Measurements from ENCODE around the gene SOAT1. TPM values are rescaled to one million over a fixed set of nuclear protein-coding genes. Genes with fewer than 3 reads are reported as not detected.

Gene SOAT1
- total and polyA plus RNA-seq, 2 of the 4 experiments (the other 2 are of a cell fraction) = 19.5 to 19.8 TPM

DNA sequence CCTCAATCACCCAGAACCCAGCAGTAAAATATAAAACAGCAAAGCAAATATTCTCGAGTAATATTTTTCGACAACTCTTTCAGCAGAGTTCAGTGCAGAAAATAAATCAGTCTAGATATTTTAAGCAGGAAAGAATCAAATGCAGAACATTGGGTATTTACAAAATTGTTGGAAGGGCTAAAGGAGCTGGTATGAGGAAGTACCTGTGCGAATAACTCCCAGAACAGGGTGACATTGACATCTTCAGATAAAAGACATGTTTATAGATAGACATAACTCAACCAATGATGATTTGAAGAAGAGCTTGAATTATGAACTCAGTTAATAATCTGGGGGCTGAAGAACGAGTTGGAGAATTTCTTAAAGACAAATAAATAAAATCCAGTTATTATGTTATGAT lies 78.6 kb downstream of the SOAT1 start (continued):
- TF ChIP-seq, protein P1, sequence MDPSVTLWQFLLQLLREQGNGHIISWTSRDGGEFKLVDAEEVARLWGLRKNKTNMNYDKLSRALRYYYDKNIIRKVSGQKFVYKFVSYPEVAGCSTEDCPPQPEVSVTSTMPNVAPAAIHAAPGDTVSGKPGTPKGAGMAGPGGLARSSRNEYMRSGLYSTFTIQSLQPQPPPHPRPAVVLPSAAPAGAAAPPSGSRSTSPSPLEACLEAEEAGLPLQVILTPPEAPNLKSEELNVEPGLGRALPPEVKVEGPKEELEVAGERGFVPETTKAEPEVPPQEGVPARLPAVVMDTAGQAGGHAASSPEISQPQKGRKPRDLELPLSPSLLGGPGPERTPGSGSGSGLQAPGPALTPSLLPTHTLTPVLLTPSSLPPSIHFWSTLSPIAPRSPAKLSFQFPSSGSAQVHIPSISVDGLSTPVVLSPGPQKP (IDR thresholded peaks at IDR 0.05; ENCODE audit: borderline replicate concordance, low read depth, low read length) = no peak

DNA sequence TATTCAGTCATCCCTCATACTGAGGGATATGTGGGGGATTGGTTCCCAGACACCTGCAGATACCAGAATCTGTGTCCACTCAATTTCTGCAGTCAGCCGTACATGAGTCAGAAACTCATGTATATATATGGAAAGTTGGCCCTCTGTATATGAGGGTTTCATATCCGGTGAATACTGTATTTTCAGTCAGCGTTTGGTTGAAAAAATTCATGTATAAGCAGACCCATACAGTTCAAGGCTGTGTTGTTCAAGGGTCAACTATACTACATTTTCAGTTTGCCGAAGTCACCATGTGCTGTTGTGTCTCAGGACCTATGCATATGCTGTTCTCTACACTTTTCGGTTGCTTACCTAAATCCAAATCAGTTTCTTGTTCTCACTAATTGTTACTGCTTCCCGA lies 82.6 kb downstream of the SOAT1 start:
- CTCF ChIA-PET = interaction anchor here (0.9 to 1.2 kb wide), 2 partner anchors 113 to 125 kb away, joined by 3 read pairs; no protein-coding TSS in a partner anchor

More for the DNA sequence above, 82.6 kb downstream of the SOAT1 start:
- POLR2A ChIA-PET (ENCODE audit: unreplicated experiment) = no interaction called here
- Histone ChIP-seq H3K27ac (ENCODE audit: insufficient read depth, low read length) (no peak overlapping the region), H4K20me1 (ENCODE audit: insufficient read depth, low read length) (no peaks in the 10 kb centered on the region), H3K14ac (replicated peaks; ENCODE audit: low read depth, low read length) (no peak overlapping the region), H3K9me3 (ENCODE audit: control insufficient read depth, insufficient read depth, low read length) (no peaks in the 10 kb centered on the region), H4K5ac (ENCODE audit: low read depth, low read length) (no peak overlapping the region), H3K4me1 (ENCODE audit: control insufficient read depth, insufficient read depth, low read length) (no peaks in the 10 kb centered on the region), H2BK5ac (ENCODE audit: low read depth, low read length, poor library complexity, severe bottlenecking) (no peak overlapping the region), H2AK9ac (replicated peaks; ENCODE audit: low read depth, low read length, poor library complexity) (no peak overlapping the region), H3K4me2 (ENCODE audit: low read depth, low read length) (no peak overlapping the region), H2AFZ (replicated peaks; ENCODE audit: low read length, poor library complexity) (no peak overlapping the region), H4K91ac (ENCODE audit: insufficient read depth, low read depth, low read length) (no peak overlapping the region), H3K4me3 (ENCODE audit: insufficient read depth, low read depth, low read length) (no peak overlapping the region), H2BK15ac (ENCODE audit: low read depth, low read length) (no peak overlapping the region), H2BK120ac (ENCODE audit: low read depth, low read length) (no peak overlapping the region), H3K36me3 (ENCODE audit: control insufficient read depth, insufficient read depth, low read length) (no peaks in the 10 kb centered on the region), H3K18ac (ENCODE audit: low read depth, low read length) (no peak overlapping the region), H3K23ac (ENCODE audit: low read depth, low read length) (no peak overlapping the region; the same call in 1 of the 2 replicates), H3K9ac (ENCODE audit: low read depth, low read length) (no peak overlapping the region), H2BK20ac (ENCODE audit: low read depth, low read length) (no peak overlapping the region), H4K8ac (ENCODE audit: low read depth in 2 of 2, low read length in 2 of 2) (no peak overlapping the region), H3K79me1 (ENCODE audit: low read depth in 1 of 2, low read length in 2 of 2) (no peaks in the 10 kb centered on the region), H3K4ac (ENCODE audit: low read depth, low read length) (no peak overlapping the region), H3K9me1 (ENCODE audit: insufficient read depth, low read length) (no peaks in the 10 kb centered on the region), H3K27me3 (ENCODE audit: control insufficient read depth, insufficient read depth, low read length) (peaks cover 2% of the 10 kb centered on the region), H3K56ac (ENCODE audit: extremely low read depth, insufficient read depth, low read length) (no peak overlapping the region), H2AK5ac (ENCODE audit: low read depth, low read length) (no peak overlapping the region)
- DNase-seq (no peak), ATAC-seq (ENCODE audit: low read depth) (no peak)
- no TSS peak for BruUV-seq (replicated peaks)
- in situ Hi-C loops (cut with MboI; ENCODE audit: low sequenced_read_pairs) (no loop called here), dilution Hi-C loops (cut with HindIII; ENCODE audit: low sequenced_read_pairs, unreplicated experiment) (no loop called here), intact Hi-C loops (cut with micrococcal nuclease) (no loop called here)
- no CpG with 5 or more reads among the region's 6 CpGs for WGBS, 2 experiments (ENCODE audit: extremely low coverage in 2 of 2, insufficient read length in 1 of 2)
- TF ChIP-seq NFE2L2 (IDR thresholded peaks at IDR 0.05; ENCODE audit: low read depth, low read length) = no peak
- TF ChIP-seq, protein P2, sequence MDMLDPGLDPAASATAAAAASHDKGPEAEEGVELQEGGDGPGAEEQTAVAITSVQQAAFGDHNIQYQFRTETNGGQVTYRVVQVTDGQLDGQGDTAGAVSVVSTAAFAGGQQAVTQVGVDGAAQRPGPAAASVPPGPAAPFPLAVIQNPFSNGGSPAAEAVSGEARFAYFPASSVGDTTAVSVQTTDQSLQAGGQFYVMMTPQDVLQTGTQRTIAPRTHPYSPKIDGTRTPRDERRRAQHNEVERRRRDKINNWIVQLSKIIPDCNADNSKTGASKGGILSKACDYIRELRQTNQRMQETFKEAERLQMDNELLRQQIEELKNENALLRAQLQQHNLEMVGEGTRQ (IDR thresholded peaks at IDR 0.05; ENCODE audit: low read depth, low read length) = no peak
- TF ChIP-seq BHLHE40 (IDR thresholded peaks at IDR 0.05; ENCODE audit: low read depth, low read length) = no peak
- no peak for TF ChIP-seq MXI1 (IDR thresholded peaks at IDR 0.05; ENCODE audit: borderline replicate concordance, low read depth, low read length)
- TF ChIP-seq CEBPB (IDR thresholded peaks at IDR 0.05; ENCODE audit: low read depth, low read length) = no peak
- TF ChIP-seq RCOR1 (IDR thresholded peaks at IDR 0.05; ENCODE audit: insufficient replicate concordance, low read length) = no peak
- no peak for TF ChIP-seq MAFK (IDR thresholded peaks at IDR 0.05; ENCODE audit: low read depth, low read length)
- TF ChIP-seq POLR2A (IDR thresholded peaks at IDR 0.05; ENCODE audit: low read depth, low read length) = no peak
- TF ChIP-seq RFX5 (IDR thresholded peaks at IDR 0.05; ENCODE audit: low read depth, low read length) = no peak
- no peak for TF ChIP-seq RAD21 (IDR thresholded peaks at IDR 0.05; ENCODE audit: low read length)
- TF ChIP-seq FOS (IDR thresholded peaks at IDR 0.05; ENCODE audit: low read depth, low read length) = no peak
- no peak for TF ChIP-seq CHD1 (IDR thresholded peaks at IDR 0.05; ENCODE audit: low read depth, low read length)
